Chondrocyte (in vitro differentiated cells): ENCODE data around the gene TRDN. TPM values are rescaled to one million over a fixed set of nuclear protein-coding genes. Genes with fewer than 3 reads are reported as not detected.
"Not testable (repeated sequence)": the region's sequence is repeated elsewhere in the genome, so short reads cannot be mapped to it uniquely, and the experiment has no call there.

Experiments used
- DNase-seq: peaks from one replicate; pipeline ENCODE4 v3.0.0; 2021; ENCODE audit warnings: mixed read lengths, low spot score
- H3K27ac Mint-ChIP-seq: one replicate; pipeline ENCODE4 v1.8.0; 2021; ENCODE audit warnings: mild to moderate bottlenecking, moderate library complexity, mixed read lengths; ENCODE audit not compliant: unreplicated experiment
- H3K27me3 Mint-ChIP-seq: 2 replicates; pipeline ENCODE4 v1.8.0; 2021; ENCODE audit warnings: low read depth, mixed read lengths
- H3K36me3 Mint-ChIP-seq: 2 replicates; pipeline ENCODE4 v1.8.0; 2021; ENCODE audit warnings: low read depth, mixed read lengths
- H3K4me1 Mint-ChIP-seq: 2 replicates; pipeline ENCODE4 v1.8.0; 2021; ENCODE audit warnings: low read depth, mild to moderate bottlenecking, mixed read lengths
- H3K4me3 Mint-ChIP-seq: one replicate; pipeline ENCODE4 v1.8.0; 2021; ENCODE audit warnings: mild to moderate bottlenecking, moderate library complexity, mixed read lengths; ENCODE audit not compliant: unreplicated experiment
- H3K9me3 Mint-ChIP-seq: 2 replicates; pipeline ENCODE4 v1.8.0; 2021; ENCODE audit warnings: low read depth, mixed read lengths
- total RNA-seq: library from RNA; stranded (reverse); gene quantifications from 3 replicates; pipeline ENCODE4 v1.2.1, GENCODE V29; 2021
- TF ChIP-seq, protein P1 (sequence below): fragments of 200-600 bp; sonication (generic); IDR thresholded peaks from 2 replicates; pipeline ENCODE4 v1.5.0; 2021; ENCODE audit warnings: antibody characterized with exemption, mild to moderate bottlenecking, moderate library complexity

The TRDN gene
- total RNA-seq, 1 donor from 2014 or later, result not detected

DNA sequence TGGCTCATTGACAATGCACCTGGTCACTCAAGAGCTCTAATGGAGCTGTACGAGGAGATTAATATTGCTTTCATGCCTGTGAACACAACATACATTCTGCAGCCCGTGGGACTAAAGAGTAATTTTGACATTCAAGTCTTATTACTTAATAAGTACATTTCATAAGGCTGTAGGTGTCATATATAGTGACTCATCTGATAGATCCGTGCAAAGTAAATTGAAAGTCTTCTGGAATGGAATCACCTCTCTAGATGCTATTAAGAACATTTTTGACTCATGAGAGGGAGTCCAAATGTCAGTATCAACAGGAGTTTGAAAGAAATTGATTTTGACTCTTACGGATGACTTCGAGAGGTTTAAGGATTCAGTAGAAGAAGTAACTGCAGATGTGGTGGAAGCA is 372.8 kb downstream of the TRDN start:
- no peaks in the 10 kb centered on the region for H3K36me3 Mint-ChIP-seq
- TF ChIP-seq, protein P1, sequence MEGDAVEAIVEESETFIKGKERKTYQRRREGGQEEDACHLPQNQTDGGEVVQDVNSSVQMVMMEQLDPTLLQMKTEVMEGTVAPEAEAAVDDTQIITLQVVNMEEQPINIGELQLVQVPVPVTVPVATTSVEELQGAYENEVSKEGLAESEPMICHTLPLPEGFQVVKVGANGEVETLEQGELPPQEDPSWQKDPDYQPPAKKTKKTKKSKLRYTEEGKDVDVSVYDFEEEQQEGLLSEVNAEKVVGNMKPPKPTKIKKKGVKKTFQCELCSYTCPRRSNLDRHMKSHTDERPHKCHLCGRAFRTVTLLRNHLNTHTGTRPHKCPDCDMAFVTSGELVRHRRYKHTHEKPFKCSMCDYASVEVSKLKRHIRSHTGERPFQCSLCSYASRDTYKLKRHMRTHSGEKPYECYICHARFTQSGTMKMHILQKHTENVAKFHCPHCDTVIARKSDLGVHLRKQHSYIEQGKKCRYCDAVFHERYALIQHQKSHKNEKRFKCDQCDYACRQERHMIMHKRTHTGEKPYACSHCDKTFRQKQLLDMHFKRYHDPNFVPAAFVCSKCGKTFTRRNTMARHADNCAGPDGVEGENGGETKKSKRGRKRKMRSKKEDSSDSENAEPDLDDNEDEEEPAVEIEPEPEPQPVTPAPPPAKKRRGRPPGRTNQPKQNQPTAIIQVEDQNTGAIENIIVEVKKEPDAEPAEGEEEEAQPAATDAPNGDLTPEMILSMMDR, result no peak
- H3K27ac Mint-ChIP-seq, result no peak overlapping the region
- no peak for DNase-seq
- no peaks in the 10 kb centered on the region for H3K4me1 Mint-ChIP-seq
- H3K27me3 Mint-ChIP-seq, result peaks cover 4% of the 10 kb centered on the region
- no peak overlapping the region for H3K4me3 Mint-ChIP-seq
- peaks cover 3% of the 10 kb centered on the region for H3K9me3 Mint-ChIP-seq

DNA sequence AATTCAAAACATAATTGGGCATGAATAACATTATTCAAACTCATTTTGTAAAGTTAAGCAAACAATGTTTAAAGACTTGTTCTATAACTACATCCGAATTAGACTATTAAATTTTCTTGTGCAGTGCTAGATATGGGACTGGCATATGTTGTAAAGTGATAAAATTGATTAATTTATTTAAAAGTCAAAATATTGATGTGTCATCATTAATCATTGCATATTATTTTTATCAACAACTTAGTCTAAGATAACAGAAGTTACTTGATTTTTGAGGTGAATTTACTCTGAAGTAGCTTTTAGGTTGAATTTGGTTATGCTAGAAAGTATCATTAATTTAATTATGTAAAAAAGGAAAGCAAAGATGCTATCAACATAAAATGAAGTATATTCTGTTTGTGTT is 396.1 kb downstream of the TRDN start:
- no peak for DNase-seq
- peaks cover 2% of the 10 kb centered on the region for H3K36me3 Mint-ChIP-seq
- H3K27me3 Mint-ChIP-seq, result peaks cover 9% of the 10 kb centered on the region
- H3K9me3 Mint-ChIP-seq, result peaks cover 11% of the 10 kb centered on the region
- no peak overlapping the region for H3K4me3 Mint-ChIP-seq
- TF ChIP-seq, protein P1, result no peak
- H3K4me1 Mint-ChIP-seq, result no peaks in the 10 kb centered on the region
- H3K27ac Mint-ChIP-seq, result no peak overlapping the region

DNA sequence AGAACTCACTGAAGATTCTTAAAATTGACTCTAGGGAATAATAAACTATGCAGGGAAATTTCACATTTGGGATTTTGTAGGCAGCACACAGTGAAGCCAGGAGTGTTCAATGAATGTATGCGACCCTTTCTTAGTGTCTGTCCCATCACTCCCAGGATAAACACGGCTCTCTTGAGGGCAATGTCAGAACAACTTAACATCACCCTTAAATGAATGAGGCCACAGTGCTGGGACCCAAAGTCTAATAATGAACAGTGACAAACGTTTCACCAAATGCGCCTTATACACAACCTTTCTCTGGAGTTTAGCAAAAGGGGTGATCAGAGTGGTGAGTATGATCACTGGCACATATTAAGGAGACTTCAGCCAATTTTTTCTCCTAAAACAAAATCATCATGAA is 403.4 kb downstream of the TRDN start:
- H3K27me3 Mint-ChIP-seq, result peaks cover 15% of the 10 kb centered on the region
- H3K4me3 Mint-ChIP-seq, result no peak overlapping the region
- H3K27ac Mint-ChIP-seq, result no peak overlapping the region
- no peaks in the 10 kb centered on the region for H3K36me3 Mint-ChIP-seq
- DNase-seq, result no peak
- no peaks in the 10 kb centered on the region for H3K4me1 Mint-ChIP-seq
- no peaks in the 10 kb centered on the region for H3K9me3 Mint-ChIP-seq
- TF ChIP-seq, protein P1, result no peak

DNA sequence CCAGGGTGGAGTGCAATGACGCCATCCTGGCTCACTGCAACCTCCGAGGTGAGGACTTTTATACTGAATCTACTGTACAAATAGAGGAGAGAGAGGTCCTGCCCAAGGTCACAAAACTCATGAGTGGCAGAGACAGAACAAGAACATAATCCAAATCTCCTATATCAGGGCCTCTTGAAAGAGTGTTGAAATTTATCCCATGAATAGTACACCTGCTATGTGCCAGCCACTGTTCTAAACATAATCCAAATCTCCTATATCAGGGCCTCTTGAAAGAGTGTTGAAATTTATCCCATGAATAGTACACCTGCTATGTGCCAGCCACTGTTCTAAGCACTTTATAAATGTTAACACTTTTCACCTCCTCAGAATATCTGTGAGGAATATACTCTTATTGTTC is 409.0 kb downstream of the TRDN start:
- not testable (repeated sequence) for DNase-seq, H3K4me3 Mint-ChIP-seq

DNA sequence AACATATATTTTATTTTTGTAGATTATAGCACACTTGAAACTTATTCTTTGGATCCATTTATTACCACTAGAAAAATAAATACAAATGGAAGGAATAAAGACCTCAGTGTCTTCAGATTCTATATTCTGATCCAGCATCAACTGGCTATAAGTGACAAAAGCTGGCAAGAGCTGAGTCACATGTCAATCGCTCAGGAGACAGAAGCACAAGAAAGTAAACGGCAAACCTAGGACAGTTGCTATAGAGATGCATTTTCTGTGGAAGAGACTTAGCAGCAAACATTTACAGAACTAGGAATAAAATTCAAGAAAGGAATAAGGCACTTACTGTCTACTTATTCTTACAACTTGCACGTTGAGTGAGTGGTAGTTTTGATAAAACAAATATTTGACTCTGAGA is 410.4 kb downstream of the TRDN start:
- H3K27ac Mint-ChIP-seq, result no peak overlapping the region
- no peaks in the 10 kb centered on the region for H3K36me3 Mint-ChIP-seq
- DNase-seq, result no peak
- no peak overlapping the region for H3K4me3 Mint-ChIP-seq
- H3K27me3 Mint-ChIP-seq, result peaks cover 11% of the 10 kb centered on the region
- H3K4me1 Mint-ChIP-seq, result no peaks in the 10 kb centered on the region
- TF ChIP-seq, protein P1, result no peak
- H3K9me3 Mint-ChIP-seq, result no peaks in the 10 kb centered on the region

More for the DNA sequence above, 409.0 kb downstream of the TRDN start:
- not testable (repeated sequence) for H3K4me1 Mint-ChIP-seq, H3K27ac Mint-ChIP-seq, H3K9me3 Mint-ChIP-seq, H3K36me3 Mint-ChIP-seq
- H3K27me3 Mint-ChIP-seq, result peaks cover 15% of the 10 kb centered on the region

DNA sequence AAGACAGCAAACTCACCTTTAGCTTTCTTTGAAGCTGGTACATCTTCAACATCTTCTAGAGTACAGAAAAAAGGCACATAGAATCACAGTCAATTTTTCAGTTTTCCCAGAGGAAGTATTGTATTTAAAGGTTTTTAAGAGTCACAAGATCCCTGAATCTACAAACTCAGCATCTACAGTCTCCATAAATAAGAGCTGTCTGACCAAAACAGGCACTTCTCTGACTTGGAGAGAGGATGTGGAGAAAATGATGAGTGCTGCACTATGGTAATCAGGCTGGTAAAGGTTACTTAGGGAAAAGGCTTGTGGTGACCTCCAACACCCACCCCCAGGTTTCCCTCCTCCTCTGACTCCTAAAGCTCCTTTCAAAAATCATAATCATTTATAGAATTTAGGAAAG is 412.7 kb downstream of the TRDN start:
- no peak for DNase-seq
- no peaks in the 10 kb centered on the region for H3K4me1 Mint-ChIP-seq
- no peak overlapping the region for H3K4me3 Mint-ChIP-seq
- no peak overlapping the region for H3K27ac Mint-ChIP-seq
- H3K36me3 Mint-ChIP-seq, result no peaks in the 10 kb centered on the region
- peaks cover 8% of the 10 kb centered on the region for H3K27me3 Mint-ChIP-seq
- TF ChIP-seq, protein P1, result no peak
- H3K9me3 Mint-ChIP-seq, result no peaks in the 10 kb centered on the region
